Gastrocnemius medialis (tissue), 4 donors: ENCODE results near the gene CSTF3. TPM values are rescaled to one million over a fixed set of nuclear protein-coding genes. Genes with fewer than 3 reads are reported as not detected.

Experiments
- ATAC-seq, 2 donors: fragments of 150-250 bp; one replicate each; pipeline ENCODE4 v1.9.1; 2016
- DNase-seq, 2 donors: peaks; one replicate each; pipeline ENCODE4 v3.0.0-alpha.2; 2019
- H3K27ac ChIP-seq, 4 donors: fragments of 200-600 bp; sonication (generic); 1 replicate in 1 of 4; 2 replicates in 3 of 4; pipeline ENCODE4 v1.5.1; 2016 to 2018; ENCODE audit warnings: mild to moderate bottlenecking in 2 of 4, moderate library complexity in 1 of 4
- H3K27me3 ChIP-seq, 3 donors: fragments of 200-600 bp; sonication (generic) in 2 of 3; 1 replicate in 1 of 3; 2 replicates in 2 of 3; pipeline versions ENCODE4 v1.5.1 to v1.6.0; 2016 to 2019; ENCODE audit warnings: mild to moderate bottlenecking in 1 of 3, moderate library complexity in 1 of 3
- H3K36me3 ChIP-seq, 2 donors: fragments of 200-600 bp; sonication (generic) in 1 of 2; one replicate each; pipeline ENCODE4 v1.5.1; 2017 to 2018
- H3K4me1 ChIP-seq, 2 donors: fragments of 200-600 bp; sonication (generic) in 1 of 2; one replicate each; pipeline ENCODE4 v1.5.1; 2016 to 2017; ENCODE audit warnings: mild to moderate bottlenecking in 2 of 2
- H3K4me3 ChIP-seq, 4 donors: fragments of 200-600 bp; sonication (generic) in 3 of 4; 1 replicate in 1 of 4; 2 replicates in 3 of 4; pipeline ENCODE4 v1.5.1; 2016 to 2019; ENCODE audit warnings: mild to moderate bottlenecking in 2 of 4
- H3K9me3 ChIP-seq, 3 donors: fragments of 200-600 bp; sonication (generic) in 2 of 3; 1 replicate in 1 of 3; 2 replicates in 2 of 3; pipeline ENCODE4 v1.5.1; 2016 to 2019
- POLR2A ChIP-seq, 2 donors: fragments of 450-650 bp; IDR thresholded peaks; one replicate each; pipeline ENCODE4 v1.6.1; 2017; ENCODE audit warnings: antibody characterized with exemption in 2 of 2, mild to moderate bottlenecking in 2 of 2, moderate library complexity in 2 of 2
- in situ Hi-C, 4 donors: fragments of 200-750 bp; cut with MboI; loops; one replicate each; pipeline versions ENCODE4 v1.15.0 to v1.8.0; 2017; ENCODE audit warnings: low sequenced_read_pairs in 4 of 4
- intact Hi-C: fragments of 100-400 bp; cut with DNase I; formaldehyde crosslinking; loops from one replicate; pipeline ENCODE4 v1.15.1; 2023; ENCODE audit warnings: low total_unique reads
- total RNA-seq, 4 donors: library from RNA; depleted of rRNA; stranded (reverse); fragments of >200 nt; gene quantifications; one replicate each; pipeline versions ENCODE4 v1.1.0 to v1.2.3, GENCODE V29; 2016
- TF ChIP-seq, protein P1 (sequence below), 5 experiments: fragments of 450-650 bp in 3 of 5; fragments of 200-600 bp in 2 of 5; sonication (generic) in 2 of 5; IDR thresholded peaks in 4 of 5; conservative IDR thresholded peaks in 1 of 5; 1 replicate in 4 of 5; 2 replicates in 1 of 5; pipeline ENCODE4 v1.5.1; 2016 to 2019; ENCODE audit warnings: antibody characterized with exemption in 5 of 5, mild to moderate bottlenecking in 3 of 5, moderate library complexity in 3 of 5

CSTF3 gene
- total RNA-seq, 4 donors from 2014 or later, result 3.3 to 9.5 (median 6.1) TPM

DNA sequence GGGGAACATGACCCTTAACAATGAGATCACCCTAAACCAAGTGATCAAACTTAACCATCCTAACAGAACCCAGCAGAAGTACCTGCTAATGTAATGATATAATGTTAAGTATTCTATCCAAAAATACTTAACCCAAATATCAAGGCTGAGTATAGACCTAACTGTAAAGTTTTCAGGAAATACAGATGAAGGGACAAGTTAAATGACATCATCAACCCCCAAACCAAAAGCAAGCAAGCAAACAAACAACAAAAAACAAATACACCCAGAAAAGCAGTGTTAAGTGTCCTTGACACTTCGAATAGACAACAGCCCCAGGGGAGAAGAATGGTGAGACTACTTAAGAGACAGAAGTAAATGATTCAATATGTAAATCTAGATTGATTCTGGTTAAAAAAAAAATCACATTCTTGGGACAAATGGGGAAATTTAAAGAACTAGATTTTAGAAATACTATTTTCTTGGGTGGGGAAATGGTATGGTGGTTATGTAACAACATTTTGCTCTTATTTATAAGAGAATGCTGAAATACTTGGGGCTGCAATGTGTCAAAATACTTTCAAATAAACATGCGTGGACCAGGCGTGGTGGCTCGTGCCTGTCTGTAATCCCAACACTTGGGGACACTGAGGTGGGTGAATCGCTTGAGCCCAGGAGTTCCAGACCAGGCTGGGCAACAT is 2.5 kb downstream of the CSTF3 start:
- in situ Hi-C loops, result loop anchor here in 3 of 4 donors (25.0 kb wide), 3 partner anchors 529 to 604 kb away; partner anchors contain the start of genes EIF3M (in 2 of the 3) and FBXO3 (in 2 of the 3)
- H3K9me3 ChIP-seq, result no peaks in the 10 kb centered on the region
- no peak for ATAC-seq
- no peak overlapping the region for H3K4me3 ChIP-seq
- no peaks in the 10 kb centered on the region for H3K27me3 ChIP-seq
- no peak for DNase-seq
- TF ChIP-seq, protein P1, sequence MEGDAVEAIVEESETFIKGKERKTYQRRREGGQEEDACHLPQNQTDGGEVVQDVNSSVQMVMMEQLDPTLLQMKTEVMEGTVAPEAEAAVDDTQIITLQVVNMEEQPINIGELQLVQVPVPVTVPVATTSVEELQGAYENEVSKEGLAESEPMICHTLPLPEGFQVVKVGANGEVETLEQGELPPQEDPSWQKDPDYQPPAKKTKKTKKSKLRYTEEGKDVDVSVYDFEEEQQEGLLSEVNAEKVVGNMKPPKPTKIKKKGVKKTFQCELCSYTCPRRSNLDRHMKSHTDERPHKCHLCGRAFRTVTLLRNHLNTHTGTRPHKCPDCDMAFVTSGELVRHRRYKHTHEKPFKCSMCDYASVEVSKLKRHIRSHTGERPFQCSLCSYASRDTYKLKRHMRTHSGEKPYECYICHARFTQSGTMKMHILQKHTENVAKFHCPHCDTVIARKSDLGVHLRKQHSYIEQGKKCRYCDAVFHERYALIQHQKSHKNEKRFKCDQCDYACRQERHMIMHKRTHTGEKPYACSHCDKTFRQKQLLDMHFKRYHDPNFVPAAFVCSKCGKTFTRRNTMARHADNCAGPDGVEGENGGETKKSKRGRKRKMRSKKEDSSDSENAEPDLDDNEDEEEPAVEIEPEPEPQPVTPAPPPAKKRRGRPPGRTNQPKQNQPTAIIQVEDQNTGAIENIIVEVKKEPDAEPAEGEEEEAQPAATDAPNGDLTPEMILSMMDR (IDR thresholded peaks at IDR 0.05 in 4 of 5, conservative IDR thresholded peaks at IDR 0.05 in 1 of 5), result no peak
- TF ChIP-seq POLR2A (IDR thresholded peaks at IDR 0.05), result no peak
- intact Hi-C loops, result no loop called here
- no peak overlapping the region for H3K27ac ChIP-seq
- peaks cover 24 to 43% of the 10 kb centered on the region in 2 donors for H3K4me1 ChIP-seq
- no peaks in the 10 kb centered on the region for H3K36me3 ChIP-seq

DNA sequence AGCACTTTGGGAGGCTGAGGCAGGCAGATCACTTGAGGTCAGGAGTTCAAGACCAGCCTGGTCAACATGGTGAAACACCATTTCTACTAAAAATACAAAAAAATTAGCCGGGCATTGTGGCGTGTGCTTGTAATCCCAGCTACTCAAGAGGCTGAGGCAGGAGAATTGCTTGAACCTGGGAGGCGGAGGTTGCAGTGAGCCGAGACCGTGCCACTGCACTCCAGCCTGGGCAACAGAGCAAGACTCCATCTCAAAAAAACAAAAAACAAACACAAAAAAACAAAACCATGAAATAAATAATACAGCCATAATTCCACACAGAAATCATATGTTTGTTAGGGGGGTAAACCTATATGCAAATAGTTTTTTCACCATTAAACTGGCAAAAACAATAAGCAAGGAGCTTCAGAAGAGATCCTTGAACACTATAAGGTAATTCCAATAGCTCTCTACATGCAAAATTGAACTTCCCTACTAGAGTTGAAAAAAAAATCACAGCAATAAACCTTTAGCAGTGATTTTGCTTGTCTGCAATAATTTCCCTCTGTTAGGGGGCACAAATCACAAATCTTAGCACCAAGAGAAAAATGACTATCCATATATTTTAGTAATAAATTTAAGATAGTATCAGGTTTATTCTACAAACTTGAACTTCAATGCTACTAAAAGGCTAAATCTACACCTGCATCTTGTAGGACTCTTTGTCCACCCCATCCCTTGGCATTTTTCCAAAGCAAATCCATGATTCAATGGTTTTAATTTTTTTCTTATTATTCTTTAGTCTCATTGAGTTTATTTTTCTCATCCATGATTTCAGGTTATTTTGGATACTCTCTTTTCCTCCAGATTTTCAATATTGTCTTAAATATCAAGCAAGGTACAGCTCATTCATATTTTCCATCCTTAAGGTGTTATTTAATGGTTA is 3.9 kb downstream of the CSTF3 start:
- Histone ChIP-seq H3K36me3 (no peaks in the 10 kb centered on the region), H3K9me3 (no peaks in the 10 kb centered on the region), H3K4me1 (peaks cover 24 to 34% of the 10 kb centered on the region in 2 donors), H3K27ac (no peak overlapping the region), H3K27me3 (no peaks in the 10 kb centered on the region), H3K4me3 (no peak overlapping the region)
- intact Hi-C loops, result no loop called here
- ATAC-seq (no peak), DNase-seq (no peak)
- in situ Hi-C loops, result loop anchor here in 3 of 4 donors (25.0 kb wide), 3 partner anchors 530 to 605 kb away; partner anchors contain the start of genes EIF3M (in 2 of the 3) and FBXO3 (in 2 of the 3)
- TF ChIP-seq, protein P1 (IDR thresholded peaks at IDR 0.05 in 4 of 5, conservative IDR thresholded peaks at IDR 0.05 in 1 of 5), result no peak
- TF ChIP-seq POLR2A (IDR thresholded peaks at IDR 0.05), result no peak

DNA sequence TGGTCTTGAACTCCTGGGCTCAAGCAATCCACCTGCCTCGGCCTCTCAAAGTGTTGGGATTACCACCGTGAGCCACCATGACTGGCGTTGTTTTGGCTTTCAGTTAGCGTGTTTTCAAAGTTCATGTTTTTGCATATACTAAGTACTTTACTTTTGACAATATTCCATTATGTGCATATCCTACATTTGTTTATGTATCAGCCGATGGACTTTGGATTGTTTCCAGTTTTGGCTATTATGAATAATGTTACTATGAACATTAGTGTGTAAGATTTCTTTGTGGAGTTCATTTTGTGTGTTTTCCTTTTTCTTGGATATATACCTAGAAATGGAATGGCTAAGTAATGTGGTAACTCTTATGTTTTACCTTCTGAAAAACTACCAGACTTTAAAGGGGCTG is 9.9 kb downstream of the CSTF3 start:
- no peak for ATAC-seq
- no peak for TF ChIP-seq POLR2A (IDR thresholded peaks at IDR 0.05)
- TF ChIP-seq, protein P1 (IDR thresholded peaks at IDR 0.05 in 4 of 5, conservative IDR thresholded peaks at IDR 0.05 in 1 of 5), result no peak
- intact Hi-C loops (no loop called here), in situ Hi-C loops (loop anchor here in 3 of 4 donors (25.0 kb wide), 3 partner anchors 536 to 611 kb away; partner anchors contain the start of genes EIF3M (in 2 of the 3) and FBXO3 (in 2 of the 3))
- peaks cover under 1 to 7% of the 10 kb centered on the region in 2 donors for H3K4me1 ChIP-seq
- H3K9me3 ChIP-seq, result no peaks in the 10 kb centered on the region
- H3K27ac ChIP-seq, result no peak overlapping the region
- no peaks in the 10 kb centered on the region for H3K27me3 ChIP-seq
- H3K4me3 ChIP-seq, result no peak overlapping the region
- no peaks in the 10 kb centered on the region for H3K36me3 ChIP-seq
- DNase-seq, result no peak

DNA sequence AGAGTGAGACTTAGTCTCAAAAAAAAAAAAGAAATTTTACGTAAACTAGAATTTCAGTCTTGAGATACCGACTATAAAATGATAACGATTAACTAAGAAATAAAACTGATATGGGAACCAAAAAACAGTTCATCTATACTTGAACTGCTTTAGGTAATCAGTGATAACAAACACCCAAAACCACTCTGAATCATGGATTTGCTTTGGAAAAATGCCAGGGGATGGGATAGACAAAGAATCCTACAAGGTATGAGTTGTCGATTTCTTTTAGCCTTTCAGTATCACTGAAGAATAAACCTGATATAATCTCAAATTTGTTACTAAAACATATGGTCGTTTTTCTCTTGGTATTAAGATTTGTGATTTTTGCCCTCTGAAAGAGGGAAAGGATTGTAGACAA is 13.7 kb downstream of the CSTF3 start:
- TF ChIP-seq POLR2A (IDR thresholded peaks at IDR 0.05), result no peak
- TF ChIP-seq, protein P1 (IDR thresholded peaks at IDR 0.05 in 4 of 5, conservative IDR thresholded peaks at IDR 0.05 in 1 of 5), result no peak
- no peak for ATAC-seq
- in situ Hi-C loops, result no loop called here
- DNase-seq, result no peak
- intact Hi-C loops, result no loop called here
- no peaks in the 10 kb centered on the region for H3K27me3 ChIP-seq
- no peak overlapping the region for H3K4me3 ChIP-seq
- H3K36me3 ChIP-seq, result no peaks in the 10 kb centered on the region
- peaks cover 0 to 3% of the 10 kb centered on the region in 2 donors for H3K4me1 ChIP-seq
- no peak overlapping the region for H3K27ac ChIP-seq
- H3K9me3 ChIP-seq, result no peaks in the 10 kb centered on the region
